Lung (tissue), 16 donors: Measurements from ENCODE around the gene APOA1. TPM values are rescaled to one million over a fixed set of nuclear protein-coding genes. Genes with fewer than 3 reads are reported as not detected.

Experiments
- ATAC-seq: fragments of 200-7000 bp; cut with Tn5 transposase; one replicate; pipeline ENCODE4 v1.9.1; 2020; ENCODE audit warnings: moderate number of reproducible peaks; ENCODE audit not compliant: insufficient read depth, low FRiP score
- DNase-seq, 3 donors: peaks; one replicate each; pipeline ENCODE4 v3.0.0-alpha.2; 2013 to 2017
- H3K27ac ChIP-seq, 2 donors: one replicate each; pipeline ENCODE4 v1.5.1; 2013; ENCODE audit warnings: mild to moderate bottlenecking in 2 of 2, moderate library complexity in 2 of 2, control low read depth in 1 of 2, inconsistent platforms in 1 of 2, low read depth in 1 of 2, low read length in 1 of 2
- H3K27me3 ChIP-seq, 3 donors: one replicate each; pipeline ENCODE4 v1.5.1; 2013; ENCODE audit warnings: low read length in 2 of 3; ENCODE audit not compliant: control insufficient read depth in 3 of 3, insufficient read depth in 3 of 3
- H3K36me3 ChIP-seq, 4 donors: one replicate each; pipeline ENCODE4 v1.5.1; 2013; ENCODE audit warnings: low read length in 4 of 4, mild to moderate bottlenecking in 1 of 4, moderate library complexity in 1 of 4; ENCODE audit not compliant: control insufficient read depth in 4 of 4, insufficient read depth in 4 of 4
- H3K4me1 ChIP-seq, 5 donors: one replicate each; pipeline ENCODE4 v1.5.1; 2013; ENCODE audit warnings: low read length in 5 of 5, mild to moderate bottlenecking in 2 of 5, moderate library complexity in 1 of 5; ENCODE audit not compliant: control insufficient read depth in 5 of 5, insufficient read depth in 5 of 5
- H3K4me3 ChIP-seq: one replicate; pipeline ENCODE4 v1.5.1; 2013; ENCODE audit warnings: mild to moderate bottlenecking, control low read depth, moderate library complexity
- H3K9ac ChIP-seq, 2 donors: one replicate each; pipeline ENCODE4 v1.5.1; 2013; ENCODE audit warnings: low read length in 2 of 2, control low read depth in 1 of 2; ENCODE audit not compliant: insufficient read depth in 1 of 2
- H3K9me3 ChIP-seq, 4 donors: one replicate each; pipeline ENCODE4 v1.5.1; 2013; ENCODE audit warnings: low read length in 3 of 4, mild to moderate bottlenecking in 1 of 4, moderate library complexity in 1 of 4; ENCODE audit not compliant: control insufficient read depth in 4 of 4, insufficient read depth in 3 of 4
- CTCF ChIP-seq: IDR thresholded peaks from 2 replicates; pipeline ENCODE4 v1.5.1; 2012; ENCODE audit warnings: mild to moderate bottlenecking; ENCODE audit errors: control extremely low read depth, extremely low read depth
- WGBS, 2 donors: extraction: QIAGEN DNeasy Blood & Tissue Kit; methylation state at CpG; one replicate each; pipeline ENCODE4 v1.1.7; 2013; 5-methylcytosine and 5-hydroxymethylcytosine counted together
- long read RNA-seq, 5 donors: transcript quantifications; one replicate each; lab custom pipeline, GENCODE V29; 2026
- polyA plus RNA-seq, 2 donors: library from polyadenylated mRNA; stranded (reverse); fragments of 200-250 nt; gene quantifications; one replicate each; pipeline ENCODE4 v1.2.1, GENCODE V29; 2013
- total RNA-seq, 2 donors: library from RNA; depleted of rRNA in 1 of 2; stranded (reverse); fragments of >200 nt in 1 of 2; gene quantifications; one replicate each; pipeline ENCODE4 v1.2.1, GENCODE V29; 2014 to 2021
- donor health status: control.
- donor health status: control.
- donor health status: Bipolar disorder and iron deficiency.
- donor health status: healthy.
- donor health status: DM: yes; HTN: yes; CAD: no.

Gene APOA1
- total RNA-seq (1 to 10 TPM; 1.2 to 4.4 TPM), polyA plus RNA-seq (10 to 100 TPM in 1 of 2 donors, 1 to 10 TPM in 1; 1.9 to 18.2 TPM)
- long read RNA-seq, donor 1, partial matches to known transcripts = 0 of 6 reads
- long read RNA-seq, donor 1, other reads (novel, unspliced or antisense) = 0 of 6 reads
- long read RNA-seq, donor 2, partial matches to known transcripts = 0 of 6 reads
- long read RNA-seq, donor 2, other reads (novel, unspliced or antisense) = 0 of 6 reads
- long read RNA-seq, donor 3, partial matches to known transcripts = 0 of 2 reads
- long read RNA-seq, donor 3, other reads (novel, unspliced or antisense) = 0 of 2 reads
- long read RNA-seq, donor 4, partial matches to known transcripts = 0 of 4 reads
- long read RNA-seq, donor 4, other reads (novel, unspliced or antisense) = 0 of 4 reads
- long read RNA-seq, donor 5, transcript APOA1-201 (4 exons, 1,227 nt) = major isoform, 6 of 6 reads
- long read RNA-seq, donor 5, partial matches to known transcripts = 0 of 6 reads
- long read RNA-seq, donor 5, other reads (novel, unspliced or antisense) = 0 of 6 reads

GRCh38 chr11:116837231-116838091 lies at the start of gene APOA1:
Gene APOA1, minus strand, starts transcription at chr11:116837622. Its CDS starts 235 bp downstream, at chr11:116837387.
- ATAC-seq (no peak), DNase-seq (peak in 2 of 3 donors; percentile 32 to 40)
- no peak within 1 kb of the TSS for H3K9ac ChIP-seq
- peaks cover 0 to 51% (median 13%) of the 10 kb centered on the region in 5 donors for H3K4me1 ChIP-seq
- WGBS, 2 donors = 82 to 85% methylated on average over 19 of the region's 19 CpGs
- no peaks in the 10 kb centered on the region for H3K27me3 ChIP-seq
- H3K4me3 ChIP-seq = no peak within 1 kb of the TSS
- H3K27ac ChIP-seq = peak within 1 kb of the TSS; percentile 47 to 88
- no peaks in the 10 kb centered on the region for H3K36me3 ChIP-seq
- no peaks in the 10 kb centered on the region for H3K9me3 ChIP-seq
- TF ChIP-seq CTCF = no peak

- DNase-seq (peak in 2 of 3 donors; percentile 11 to 29), ATAC-seq (no peak)
- Histone ChIP-seq H3K27ac (peak overlapping the region in 1 of 2 donors; percentile 53), H3K9me3 (no peaks in the 10 kb centered on the region), H3K4me3 (no peak overlapping the region), H3K9ac (no peak overlapping the region), H3K4me1 (peaks cover 0 to 24% (median 11%) of the 10 kb centered on the region in 5 donors), H3K27me3 (no peaks in the 10 kb centered on the region), H3K36me3 (peaks cover 0 to 5% (median 3%) of the 10 kb centered on the region in 4 donors)
- 77 to 86% methylated on average over 5 of the region's 5 CpGs for WGBS, 2 donors
- TF ChIP-seq CTCF = no peak
Observed at GRCh38 chr11:116885951-116886655, 48.7 kb upstream of the APOA1 start.

GRCh38 chr11:116882386-116882785 lies 45.0 kb upstream of the APOA1 start:
- Histone ChIP-seq H3K36me3 (peaks cover 0 to 5% (median under 1%) of the 10 kb centered on the region in 4 donors), H3K9ac (no peak overlapping the region), H3K4me3 (no peak overlapping the region), H3K9me3 (no peaks in the 10 kb centered on the region), H3K27me3 (no peaks in the 10 kb centered on the region), H3K4me1 (peaks cover 0 to 6% (median 2%) of the 10 kb centered on the region in 5 donors), H3K27ac (no peak overlapping the region)
- no peak for TF ChIP-seq CTCF
- DNase-seq (no peak), ATAC-seq (no peak)
